Activated naive CD4-positive, alpha-beta T cell (primary cell): Measurements from ENCODE around the gene SLC22A23.

Experiments used
- DNase-seq, 4 experiments: peaks; one replicate each; lab custom pipeline; 2025; lab: John Stamatoyannopoulos, UW

SLC22A23 gene

DNA sequence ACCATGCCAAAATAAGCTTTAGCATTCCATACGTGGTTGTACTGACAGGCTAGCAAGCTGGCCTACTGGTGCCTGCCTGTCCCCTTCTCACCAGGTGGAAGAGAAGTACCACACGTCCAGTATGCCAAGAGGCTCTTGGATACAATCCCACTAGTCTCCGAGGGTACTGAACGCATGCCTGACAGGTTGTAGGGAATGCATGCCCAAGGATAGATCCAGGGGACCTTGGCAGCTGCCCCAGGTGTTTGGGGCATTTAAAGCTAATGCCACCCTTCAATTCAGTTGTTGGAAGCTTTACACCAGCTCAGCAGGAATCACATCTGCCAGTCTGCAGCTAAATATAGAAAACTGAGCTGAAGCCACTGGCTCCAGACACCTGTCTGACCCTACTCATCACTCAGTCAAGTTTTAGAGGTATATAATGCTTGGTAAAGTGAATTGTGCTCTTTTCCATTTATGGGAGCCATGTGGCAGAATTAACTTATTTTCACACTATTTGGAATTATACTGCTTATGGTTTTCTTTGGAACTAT is 234.3 kb downstream of the SLC22A23 start:
- no peak for DNase-seq

DNA sequence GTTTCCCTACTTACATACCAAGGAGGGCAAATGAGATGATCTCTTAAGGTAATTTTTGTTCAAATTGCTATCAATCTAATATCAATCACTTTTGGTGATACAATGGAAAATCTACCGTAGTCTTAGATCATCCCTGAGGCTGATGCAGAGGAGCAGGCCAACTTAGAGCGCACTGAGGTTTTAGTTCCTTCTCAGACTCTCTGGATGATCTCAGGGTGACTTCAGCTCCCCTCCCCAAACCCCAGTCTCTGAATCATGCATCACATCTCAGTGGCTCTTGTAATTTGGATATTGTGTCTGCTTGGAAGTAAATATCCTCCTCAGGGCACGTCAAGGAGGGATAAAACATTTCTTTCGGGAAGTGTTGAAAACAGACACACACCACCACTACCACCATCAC is 235.3 kb downstream of the SLC22A23 start:
- DNase-seq: no peak

DNA sequence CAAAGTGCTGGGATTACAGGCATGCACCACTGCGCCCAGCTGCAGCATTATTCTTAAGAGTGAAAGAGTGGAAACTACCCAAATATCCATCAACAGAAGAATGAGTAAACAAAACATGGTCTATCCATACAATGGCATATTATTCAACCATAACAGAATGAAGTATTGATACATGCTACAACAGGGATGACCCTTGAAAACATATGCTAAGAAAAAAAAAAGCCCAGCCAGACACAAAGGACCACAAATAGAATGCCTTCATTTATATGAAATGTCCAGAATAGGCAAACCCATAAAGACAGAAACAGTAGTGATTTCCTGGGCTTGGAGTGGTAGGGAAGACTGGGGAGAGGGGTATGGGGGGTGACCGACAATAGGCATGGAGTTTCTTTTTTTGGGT is 236.5 kb downstream of the SLC22A23 start:
- no peak for DNase-seq
